Measurements from ENCODE around the gene PRDM11. TPM values are rescaled to one million over a fixed set of nuclear protein-coding genes. Genes with fewer than 3 reads are reported as not detected.

The PRDM11 gene
- total and polyA plus RNA-seq, 2 experiments from 2014 or later, result 0.24 to 3.7 TPM

DNA sequence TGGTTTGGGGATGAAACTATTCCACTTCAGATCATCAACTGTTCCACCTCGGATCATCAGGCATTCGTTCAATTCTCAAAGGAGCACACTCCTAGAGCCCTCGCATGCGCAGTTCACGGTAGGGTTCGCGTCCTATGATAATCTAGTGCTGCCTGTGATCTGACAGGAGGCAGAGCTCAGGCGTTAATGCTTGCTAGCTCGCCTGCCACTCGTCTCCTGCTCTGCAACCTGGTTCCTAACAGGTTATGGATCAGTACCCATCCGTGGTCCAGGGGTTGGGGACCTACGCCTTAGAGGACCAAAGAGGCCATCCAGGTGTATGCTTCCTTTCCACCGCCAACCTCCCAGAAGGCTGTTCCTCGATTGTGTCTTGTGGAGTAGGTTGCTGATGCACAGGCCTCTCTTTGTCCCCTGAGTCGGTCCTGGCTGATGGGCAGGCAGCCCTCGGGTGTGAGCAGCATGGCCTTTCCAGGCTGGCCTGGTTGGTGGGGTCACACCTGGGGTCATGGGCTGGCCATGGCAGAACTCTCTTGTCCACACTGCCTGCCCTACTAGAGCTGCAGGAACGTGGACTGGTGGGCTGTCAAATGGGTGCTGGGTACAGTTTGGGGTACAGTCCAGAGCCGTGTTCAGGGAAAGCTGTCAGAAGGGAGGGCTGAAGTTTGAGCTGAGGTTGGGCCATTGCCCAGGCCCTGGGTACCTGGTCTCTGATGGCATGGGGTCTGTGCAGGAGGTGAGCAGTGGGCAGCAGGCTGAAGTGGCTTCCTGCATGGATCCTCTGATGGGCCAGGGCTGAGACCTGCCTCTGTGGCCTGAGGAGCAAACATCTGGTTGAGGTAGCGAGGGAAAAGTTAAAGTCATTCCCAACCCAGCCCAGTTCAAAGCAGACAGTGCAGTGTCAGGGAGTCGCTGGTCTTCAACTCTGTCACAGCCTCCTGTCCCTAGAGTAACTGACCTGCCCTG is 11.1 kb downstream of the PRDM11 start:
- in situ Hi-C loops (cut with MboI), result no loop called here
- no peaks in the 10 kb centered on the region for H4K20me1 ChIP-seq (ENCODE audit: insufficient read depth)
- TF ChIP-seq EZH2 (IDR thresholded peaks at IDR 0.05; ENCODE audit: insufficient read depth, poor library complexity, severe bottlenecking) (no peak), EZH2phosphoT487 (IDR thresholded peaks at IDR 0.05; ENCODE audit: insufficient read depth, low read depth) (no peak)
- no peaks in the 10 kb centered on the region for H3K9me2 ChIP-seq (ENCODE audit: insufficient read depth)
- 82 to 83% methylated on average over 20 of the region's 20 CpGs for WGBS, 2 experiments (ENCODE audit: low coverage in 1 of 2, low lambda C conversion rate in 2 of 2, missing lambda C conversion rate in 2 of 2)
- no peak overlapping the region for H3K4me2 ChIP-seq (ENCODE audit: unreplicated experiment)
- H3F3A ChIP-seq (ENCODE audit: insufficient read depth), result no peaks in the 10 kb centered on the region
- no peak for DNase-seq
- H3K9me3 ChIP-seq (ENCODE audit: low read depth), result no peaks in the 10 kb centered on the region
- no peaks in the 10 kb centered on the region for H3K4me1 ChIP-seq (ENCODE audit: insufficient read depth)
- H2AFZ ChIP-seq, result no peak overlapping the region
- H3K9ac ChIP-seq, result no peak overlapping the region
- no peak overlapping the region for H3K27ac ChIP-seq
- H3K36me3 ChIP-seq (ENCODE audit: low read depth), result no peaks in the 10 kb centered on the region
- no peaks in the 10 kb centered on the region for H3K79me2 ChIP-seq (ENCODE audit: insufficient read depth)
- H3K4me3 ChIP-seq, result no peak overlapping the region
- H3K27me3 ChIP-seq (replicated peaks; ENCODE audit: insufficient read depth), result no peaks in the 10 kb centered on the region

DNA sequence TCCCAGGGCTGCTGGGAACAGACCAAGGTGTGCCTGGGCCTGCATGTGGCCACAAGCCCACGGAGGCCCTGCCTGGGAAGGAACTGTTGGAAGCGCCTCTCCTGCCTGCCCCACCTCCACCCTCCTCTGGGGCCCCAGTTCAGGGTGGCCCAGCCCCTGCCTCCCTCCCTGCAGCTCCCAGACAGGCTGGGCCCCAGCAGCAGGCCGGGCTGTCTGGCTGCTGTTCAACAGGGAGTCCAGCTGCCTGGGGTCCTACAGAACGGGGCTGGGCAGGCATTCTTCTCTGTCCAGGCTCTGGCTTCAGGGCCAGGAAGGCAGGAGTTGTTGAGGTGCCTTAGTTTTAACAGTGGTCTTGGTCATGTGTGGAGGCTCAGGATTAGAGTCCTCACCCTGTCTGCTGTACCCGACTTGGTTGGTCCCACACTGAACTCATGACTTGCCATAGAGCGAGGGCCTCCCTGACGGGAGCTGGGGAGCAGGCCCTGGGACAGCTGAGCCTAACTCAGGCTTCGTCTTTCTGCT is 11.8 kb downstream of the PRDM11 start:
- Histone ChIP-seq H3K4me1 (ENCODE audit: insufficient read depth) (no peaks in the 10 kb centered on the region), H3K27ac (no peak overlapping the region), H2AFZ (no peak overlapping the region), H3K9me3 (ENCODE audit: low read depth) (no peaks in the 10 kb centered on the region), H3K9me2 (ENCODE audit: insufficient read depth) (no peaks in the 10 kb centered on the region), H4K20me1 (ENCODE audit: insufficient read depth) (no peaks in the 10 kb centered on the region), H3F3A (ENCODE audit: insufficient read depth) (no peaks in the 10 kb centered on the region), H3K4me2 (ENCODE audit: unreplicated experiment) (no peak overlapping the region), H3K9ac (no peak overlapping the region), H3K4me3 (no peak overlapping the region), H3K27me3 (replicated peaks; ENCODE audit: insufficient read depth) (no peaks in the 10 kb centered on the region), H3K79me2 (ENCODE audit: insufficient read depth) (no peaks in the 10 kb centered on the region), H3K36me3 (ENCODE audit: low read depth) (no peaks in the 10 kb centered on the region)
- in situ Hi-C loops (cut with MboI), result no loop called here
- DNase-seq, result no peak
- no peak for TF ChIP-seq EZH2 (IDR thresholded peaks at IDR 0.05; ENCODE audit: insufficient read depth, poor library complexity, severe bottlenecking)
- no peak for TF ChIP-seq EZH2phosphoT487 (IDR thresholded peaks at IDR 0.05; ENCODE audit: insufficient read depth, low read depth)
- WGBS, 2 experiments (ENCODE audit: low coverage in 1 of 2, low lambda C conversion rate in 2 of 2, missing lambda C conversion rate in 2 of 2), result 46 to 59% methylated on average over 6 to 8 of the region's 8 CpGs

DNA sequence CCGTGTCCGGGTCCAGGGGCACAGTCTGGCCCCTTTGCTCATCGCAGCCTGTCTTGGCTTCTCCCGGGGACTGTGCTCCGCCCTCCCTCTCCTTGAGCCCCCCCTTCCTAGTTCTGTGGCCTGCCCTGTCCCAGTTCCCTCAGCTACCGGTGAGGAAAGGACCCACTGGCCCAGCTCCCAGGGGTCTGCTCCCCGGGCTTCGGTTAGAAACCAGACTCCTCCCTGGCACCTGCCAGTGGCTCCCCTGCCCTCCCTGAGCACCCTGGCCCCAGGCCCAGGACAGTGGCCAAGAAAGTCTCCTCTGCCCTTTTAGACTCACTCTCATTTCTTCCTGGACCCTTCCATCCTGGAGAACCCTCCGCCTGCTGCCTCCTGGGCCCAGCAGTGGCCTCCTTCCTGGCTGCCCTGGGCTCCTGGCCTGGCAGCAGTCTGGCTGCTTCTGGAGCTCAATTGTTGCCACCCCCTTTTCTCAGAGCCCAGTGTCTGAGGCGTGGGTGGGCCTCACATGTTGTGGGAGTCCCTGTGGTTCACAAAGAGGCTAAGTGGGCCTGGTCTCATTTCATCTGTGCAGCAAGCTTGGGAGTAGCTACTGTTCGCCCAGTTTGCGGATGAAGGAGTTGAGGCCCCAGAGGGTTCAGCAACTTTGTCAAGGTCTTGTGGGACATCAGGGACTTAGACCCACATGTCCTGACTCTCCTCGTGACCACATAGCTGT is 12.6 kb downstream of the PRDM11 start:
- H4K20me1 ChIP-seq (ENCODE audit: insufficient read depth), result no peaks in the 10 kb centered on the region
- in situ Hi-C loops (cut with MboI), result no loop called here

DNA sequence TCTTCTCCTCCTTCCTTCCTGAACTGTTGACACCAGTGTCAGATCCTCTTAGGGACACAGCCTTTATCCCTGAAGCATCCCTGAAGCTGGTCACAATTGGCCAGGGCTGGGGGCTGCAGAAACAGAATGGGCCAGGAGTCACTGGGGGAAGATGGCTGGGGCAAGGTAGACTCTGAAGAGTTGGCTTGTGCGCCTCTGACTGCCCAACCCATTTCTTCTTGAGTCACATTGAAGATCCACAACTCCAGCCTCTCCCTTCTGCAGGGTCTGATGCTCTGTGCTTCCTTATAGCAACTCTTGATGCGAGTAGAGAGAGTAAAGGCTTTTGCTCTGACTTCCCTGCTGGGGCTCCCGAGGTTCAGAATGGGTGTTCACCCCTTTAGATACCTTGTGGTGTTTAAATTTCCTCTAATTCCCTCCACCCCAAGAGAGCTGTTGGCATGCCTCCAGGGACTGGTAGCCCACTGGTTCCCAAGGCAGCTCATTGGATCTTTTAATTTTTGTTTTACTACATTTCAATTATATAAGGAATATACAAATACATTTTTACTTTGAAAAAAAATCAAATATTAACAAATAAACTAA is 13.4 kb downstream of the PRDM11 start:
- H3K4me3 ChIP-seq, result no peak overlapping the region
- H3K79me2 ChIP-seq (ENCODE audit: insufficient read depth), result no peaks in the 10 kb centered on the region
- no peak for DNase-seq
- no peak overlapping the region for H3K9ac ChIP-seq
- H3K36me3 ChIP-seq (ENCODE audit: low read depth), result no peaks in the 10 kb centered on the region
- H3K4me2 ChIP-seq (ENCODE audit: unreplicated experiment), result no peak overlapping the region
- H2AFZ ChIP-seq, result no peak overlapping the region
- peaks cover 9% of the 10 kb centered on the region; the same call in 1 of the 2 replicates for H3K4me1 ChIP-seq (ENCODE audit: insufficient read depth)
- TF ChIP-seq EZH2 (IDR thresholded peaks at IDR 0.05; ENCODE audit: insufficient read depth, poor library complexity, severe bottlenecking) (no peak), EZH2phosphoT487 (IDR thresholded peaks at IDR 0.05; ENCODE audit: insufficient read depth, low read depth) (no peak)
- 87 to 94% methylated on average over 3 of the region's 3 CpGs for WGBS, 2 experiments (ENCODE audit: low coverage in 1 of 2, low lambda C conversion rate in 2 of 2, missing lambda C conversion rate in 2 of 2)
- H3K27ac ChIP-seq, result no peak overlapping the region
- H3K27me3 ChIP-seq (replicated peaks; ENCODE audit: insufficient read depth), result no peaks in the 10 kb centered on the region
- no peaks in the 10 kb centered on the region for H4K20me1 ChIP-seq (ENCODE audit: insufficient read depth)
- no peaks in the 10 kb centered on the region for H3K9me3 ChIP-seq (ENCODE audit: low read depth)
- in situ Hi-C loops (cut with MboI), result no loop called here
- H3K9me2 ChIP-seq (ENCODE audit: insufficient read depth), result no peaks in the 10 kb centered on the region
- H3F3A ChIP-seq (ENCODE audit: insufficient read depth), result no peaks in the 10 kb centered on the region

More for the DNA sequence above, 12.6 kb downstream of the PRDM11 start:
- H3K4me2 ChIP-seq (ENCODE audit: unreplicated experiment), result no peak overlapping the region
- TF ChIP-seq EZH2phosphoT487 (IDR thresholded peaks at IDR 0.05; ENCODE audit: insufficient read depth, low read depth), result no peak
- no peak for TF ChIP-seq EZH2 (IDR thresholded peaks at IDR 0.05; ENCODE audit: insufficient read depth, poor library complexity, severe bottlenecking)
- DNase-seq, result no peak
- H3K9me2 ChIP-seq (ENCODE audit: insufficient read depth), result no peaks in the 10 kb centered on the region
- H3K27ac ChIP-seq, result no peak overlapping the region
- H3K27me3 ChIP-seq (replicated peaks; ENCODE audit: insufficient read depth), result no peaks in the 10 kb centered on the region
- H3K79me2 ChIP-seq (ENCODE audit: insufficient read depth), result no peaks in the 10 kb centered on the region
- H3K9me3 ChIP-seq (ENCODE audit: low read depth), result no peaks in the 10 kb centered on the region
- H3F3A ChIP-seq (ENCODE audit: insufficient read depth), result no peaks in the 10 kb centered on the region
- no peak overlapping the region for H2AFZ ChIP-seq
- H3K36me3 ChIP-seq (ENCODE audit: low read depth), result no peaks in the 10 kb centered on the region
- 61 to 62% methylated on average over 13 of the region's 13 CpGs for WGBS, 2 experiments (ENCODE audit: low coverage in 1 of 2, low lambda C conversion rate in 2 of 2, missing lambda C conversion rate in 2 of 2)
- H3K9ac ChIP-seq, result no peak overlapping the region
- H3K4me3 ChIP-seq, result no peak overlapping the region
- peaks cover 3% of the 10 kb centered on the region; the same call in 1 of the 2 replicates for H3K4me1 ChIP-seq (ENCODE audit: insufficient read depth)
